GM12878 (cell line): Measurements from ENCODE around the gene MAFF. TPM values are rescaled to one million over a fixed set of nuclear protein-coding genes. Genes with fewer than 3 reads are reported as not detected.

Experiments used
- ATAC-seq: fragments of 200-7000 bp; cut with Tn5 transposase; 3 replicates; pipeline ENCODE4 v1.9.1; 2020; ENCODE audit warnings: mild to moderate bottlenecking, moderate library complexity
- BruUV-seq: library from RNA; stranded (reverse); fragments of 400-500 nt; replicated peaks from 2 replicates; lab custom pipeline; 2021; lab: Mats Ljungman, UMichigan
- CTCF ChIA-PET: fragments of 300-600 bp; sonication (Branson Sonifier 250); formaldehyde crosslinking; extraction: SDS; loops from one replicate; lab custom pipeline; 2021; ENCODE audit warnings: inconsistent platforms; lab: Yijun Ruan, JAX
- POLR2A ChIA-PET: fragments of 350-600 bp; formaldehyde crosslinking; extraction: SDS; loops from one replicate; lab custom pipeline; 2021; ENCODE audit warnings: inconsistent platforms; lab: Charles Lee
- RAD21 ChIA-PET: fragments of 300-600 bp; sonication (Branson Sonifier 250); formaldehyde crosslinking; loops from one replicate; lab custom pipeline; 2023; ENCODE audit warnings: antibody characterized with exemption; ENCODE audit not compliant: unreplicated experiment; lab: Charles Lee
- SMC1A ChIA-PET: fragments of 300-600 bp; sonication (Branson Sonifier 250); formaldehyde crosslinking; loops from one replicate; lab custom pipeline; 2023; ENCODE audit not compliant: unreplicated experiment, uncharacterized antibody; lab: Charles Lee
- DNase-seq: peaks from one replicate; pipeline ENCODE4 v3.0.0-alpha.2; 2011; ENCODE audit warnings: low read depth, low spot score
- FAIRE-seq: peaks from 3 replicates; lab custom pipeline; 2011; peaks lifted over from hg19 to GRCh38; lab: Jason Lieb, UNC
- H2AFZ ChIP-seq: 2 replicates; pipeline ENCODE4 v1.6.0; 2011; ENCODE audit warnings: low read depth, low read length, control low read depth; ENCODE audit not compliant: control insufficient read depth
- H3K27ac ChIP-seq: 2 replicates; pipeline ENCODE4 v1.5.1; 2011; ENCODE audit warnings: control low read depth; ENCODE audit not compliant: control insufficient read depth, insufficient read depth
- H3K27me3 ChIP-seq, 2 experiments: replicated peaks in 1 of 2; 2 replicates each; pipeline versions ENCODE4 v1.6.0 to v1.6.1; 2011; ENCODE audit warnings: low read length in 1 of 2; ENCODE audit not compliant: control insufficient read depth in 2 of 2, insufficient read depth in 2 of 2
- H3K36me3 ChIP-seq, 2 experiments: 2 replicates each; pipeline ENCODE4 v1.5.1; 2011; ENCODE audit warnings: low read length in 1 of 2; ENCODE audit not compliant: control insufficient read depth in 2 of 2, insufficient read depth in 2 of 2
- H3K4me1 ChIP-seq: 2 replicates; pipeline ENCODE4 v1.6.1; 2011; ENCODE audit warnings: mild to moderate bottlenecking, low read length, moderate library complexity, mixed read lengths; ENCODE audit not compliant: control insufficient read depth, insufficient read depth
- H3K4me2 ChIP-seq: 2 replicates; pipeline ENCODE4 v1.6.0; 2011; ENCODE audit warnings: control low read depth; ENCODE audit not compliant: control insufficient read depth, insufficient read depth
- H3K4me3 ChIP-seq: fragments of 200-600 bp; sonication (generic); 2 replicates; pipeline ENCODE4 v1.5.1; 2016
- H3K79me2 ChIP-seq: 2 replicates; pipeline ENCODE4 v1.6.0; 2011; ENCODE audit warnings: low read length; ENCODE audit not compliant: control insufficient read depth, insufficient read depth
- H3K9ac ChIP-seq: 2 replicates; pipeline ENCODE4 v1.8.0; 2011; ENCODE audit warnings: low read length, control low read depth, mixed read lengths; ENCODE audit not compliant: control insufficient read depth, insufficient read depth
- H3K9me3 ChIP-seq: replicated peaks from 3 replicates; pipeline ENCODE4 v1.5.1; 2011; ENCODE audit warnings: mild to moderate bottlenecking, low read length; ENCODE audit not compliant: control insufficient read depth, insufficient read depth
- H4K20me1 ChIP-seq: 2 replicates; pipeline ENCODE4 v1.6.0; 2011; ENCODE audit not compliant: control insufficient read depth, insufficient read depth
- ASH2L ChIP-seq: fragments of 300-600, 200-600 bp; sonication (generic); IDR thresholded peaks from 2 replicates; pipeline ENCODE4 v1.6.1; 2017; ENCODE audit warnings: low read depth, mild to moderate bottlenecking, borderline replicate concordance
- ATF2 ChIP-seq: IDR thresholded peaks from 2 replicates; pipeline ENCODE4 v1.6.1; 2012; ENCODE audit warnings: low read length, inconsistent platforms
- CHD2 ChIP-seq: IDR thresholded peaks from 2 replicates; pipeline ENCODE4 v1.6.1; 2011; ENCODE audit warnings: low read depth, low read length, improper control_type of control experiment, borderline replicate concordance
- E4F1 ChIP-seq: fragments of 450-650 bp; IDR thresholded peaks from 2 replicates; pipeline ENCODE4 v1.6.1; 2018; ENCODE audit warnings: borderline replicate concordance, mild to moderate bottlenecking; ENCODE audit not compliant: partially characterized antibody
- FOXM1 ChIP-seq: IDR thresholded peaks from 2 replicates; pipeline ENCODE4 v1.6.1; 2012; ENCODE audit warnings: low read depth, mild to moderate bottlenecking, inconsistent platforms, low read length, moderate library complexity
- NFYB ChIP-seq: IDR thresholded peaks from 2 replicates; pipeline ENCODE4 v1.6.1; 2011; ENCODE audit warnings: low read depth, mild to moderate bottlenecking, low read length, improper control_type of control experiment, moderate library complexity; ENCODE audit not compliant: insufficient read depth
- PML ChIP-seq: IDR thresholded peaks from 2 replicates; pipeline ENCODE4 v1.6.1; 2012; ENCODE audit warnings: low read length, inconsistent platforms
- RB1 ChIP-seq: fragments of 450-650 bp; formaldehyde crosslinking; IDR thresholded peaks from 2 replicates; pipeline ENCODE4 v1.6.1; 2017; ENCODE audit warnings: mild to moderate bottlenecking, borderline replicate concordance
- SUZ12 ChIP-seq: fragments of 200-600 bp; sonication (generic); IDR thresholded peaks from one replicate; pipeline ENCODE4 v1.6.1; 2018; ENCODE audit warnings: antibody characterized with exemption, mild to moderate bottlenecking; ENCODE audit not compliant: unreplicated experiment
- TBL1XR1 ChIP-seq: IDR thresholded peaks from 2 replicates; pipeline ENCODE4 v1.6.1; 2012; ENCODE audit warnings: low read depth, low read length, improper control_type of control experiment
- YY1 ChIP-seq: IDR thresholded peaks from 2 replicates; pipeline ENCODE4 v1.6.1; 2011; ENCODE audit warnings: low read depth, mild to moderate bottlenecking, low read length
- ZBED1 ChIP-seq: IDR thresholded peaks from 2 replicates; pipeline ENCODE4 v1.6.1; 2016; ENCODE audit warnings: borderline replicate concordance
- ZNF622 ChIP-seq: fragments of 450-650 bp; IDR thresholded peaks from 2 replicates; pipeline ENCODE4 v1.6.1; 2017; ENCODE audit warnings: mild to moderate bottlenecking, inconsistent platforms
- WGBS: methylation state at CpG from one replicate; pipeline ENCODE4 v1.1.6; 2016; ENCODE audit warnings: low lambda C conversion rate; ENCODE audit not compliant: insufficient replicate concordance, insufficient coverage; ENCODE audit errors: missing lambda C conversion rate; 5-methylcytosine and 5-hydroxymethylcytosine counted together
- in situ Hi-C: fragments of 300-500 bp; cut with MboI; formaldehyde crosslinking; loops from 9 replicates; pipeline ENCODE4 v1.14.3; 2018; ENCODE audit warnings: mixed read lengths
- intact Hi-C: fragments of 100-400 bp; cut with micrococcal nuclease; formaldehyde crosslinking; loops from one replicate; pipeline ENCODE4 v1.14.2; 2022; ENCODE audit not compliant: unreplicated experiment
- polyA plus RNA-seq, 11 experiments: library from polyadenylated mRNA; depleted of rRNA in 4 of 11; unstranded in 6 of 11; stranded (reverse) in 5 of 11; fragments of >200 nt; fragmentation: Nextera tagmentation in 4 of 11; fragmentation: Illumina TruSeq in 1 of 11; extraction: Ambion mirVana in 4 of 11; extraction: Trizol in 1 of 11; gene quantifications; 1 replicate in 1 of 11; 2 replicates in 10 of 11; pipeline versions ENCODE4 v1.2.1 to v1.2.3, GENCODE V29; 2011 to 2016; ENCODE audit warnings: inconsistent platforms in 2 of 11, missing spikeins in 2 of 11, low read depth in 1 of 11
- total RNA-seq, 4 experiments: library from RNA; depleted of rRNA in 3 of 4; stranded (reverse); fragments of >200 nt in 3 of 4; fragmentation: Illumina TruSeq in 1 of 4; extraction: Trizol in 1 of 4; gene quantifications; 2 replicates each; pipeline versions ENCODE4 v1.2.1 to v1.2.3, GENCODE V29; 2013 to 2021
- TF ChIP-seq, protein P1 (sequence below): IDR thresholded peaks from 2 replicates; pipeline ENCODE4 v1.6.1; 2012; ENCODE audit warnings: low read depth, low read length, improper control_type of control experiment
- TF ChIP-seq, protein P2 (sequence below): IDR thresholded peaks from 2 replicates; pipeline ENCODE4 v1.6.1; 2012; ENCODE audit warnings: improper control_type of control experiment, low read depth, low read length; ENCODE audit not compliant: insufficient replicate concordance

The MAFF gene
- total and polyA plus RNA-seq, 10 of the 15 experiments (the other 5 are each of a cell fraction or from before 2014, with no cell fraction given): 0.22 to 2.3 (median 0.81) TPM; not detected in 1

- POLR2A ChIA-PET: interaction anchor here (0.7 kb wide), 1 partner anchor 9 kb away, joined by 3 read pairs; no protein-coding TSS in a partner anchor
- SMC1A ChIA-PET: no interaction called here
- DNase-seq: no peak
- no peak overlapping the region for H2AFZ ChIP-seq
- no peak overlapping the region for H3K4me2 ChIP-seq
- H3K27me3 ChIP-seq: no peaks in the 10 kb centered on the region
- H3K79me2 ChIP-seq: no peaks in the 10 kb centered on the region
- H3K27ac ChIP-seq: no peak overlapping the region
- no peak for FAIRE-seq
- RAD21 ChIA-PET: no interaction called here
- peaks cover 8% of the 10 kb centered on the region for H3K4me1 ChIP-seq
- intact Hi-C loops: no loop called here
- 66% methylated on average over 6 of the region's 6 CpGs for WGBS
- no TSS peak for BruUV-seq
- H4K20me1 ChIP-seq: no peaks in the 10 kb centered on the region
- in situ Hi-C loops: no loop called here
- ATAC-seq: no peak
- H3K4me3 ChIP-seq: no peak overlapping the region
- CTCF ChIA-PET: no interaction called here
- H3K9ac ChIP-seq: no peak overlapping the region
- no peaks in the 10 kb centered on the region for H3K9me3 ChIP-seq
- H3K36me3 ChIP-seq: no peaks in the 10 kb centered on the region
- TF ChIP-seq ATF2 (no peak), PML (no peak), SUZ12 (no peak), ZBED1 (no peak), E4F1 (no peak), TBL1XR1 (no peak), CHD2 (no peak), ZNF622 (no peak), FOXM1 (no peak), YY1 (no peak), NFYB (no peak), RB1 (no peak), ASH2L (no peak)
- TF ChIP-seq, protein P1, sequence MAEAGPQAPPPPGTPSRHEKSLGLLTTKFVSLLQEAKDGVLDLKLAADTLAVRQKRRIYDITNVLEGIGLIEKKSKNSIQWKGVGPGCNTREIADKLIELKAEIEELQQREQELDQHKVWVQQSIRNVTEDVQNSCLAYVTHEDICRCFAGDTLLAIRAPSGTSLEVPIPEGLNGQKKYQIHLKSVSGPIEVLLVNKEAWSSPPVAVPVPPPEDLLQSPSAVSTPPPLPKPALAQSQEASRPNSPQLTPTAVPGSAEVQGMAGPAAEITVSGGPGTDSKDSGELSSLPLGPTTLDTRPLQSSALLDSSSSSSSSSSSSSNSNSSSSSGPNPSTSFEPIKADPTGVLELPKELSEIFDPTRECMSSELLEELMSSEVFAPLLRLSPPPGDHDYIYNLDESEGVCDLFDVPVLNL: no peak
- TF ChIP-seq, protein P2, sequence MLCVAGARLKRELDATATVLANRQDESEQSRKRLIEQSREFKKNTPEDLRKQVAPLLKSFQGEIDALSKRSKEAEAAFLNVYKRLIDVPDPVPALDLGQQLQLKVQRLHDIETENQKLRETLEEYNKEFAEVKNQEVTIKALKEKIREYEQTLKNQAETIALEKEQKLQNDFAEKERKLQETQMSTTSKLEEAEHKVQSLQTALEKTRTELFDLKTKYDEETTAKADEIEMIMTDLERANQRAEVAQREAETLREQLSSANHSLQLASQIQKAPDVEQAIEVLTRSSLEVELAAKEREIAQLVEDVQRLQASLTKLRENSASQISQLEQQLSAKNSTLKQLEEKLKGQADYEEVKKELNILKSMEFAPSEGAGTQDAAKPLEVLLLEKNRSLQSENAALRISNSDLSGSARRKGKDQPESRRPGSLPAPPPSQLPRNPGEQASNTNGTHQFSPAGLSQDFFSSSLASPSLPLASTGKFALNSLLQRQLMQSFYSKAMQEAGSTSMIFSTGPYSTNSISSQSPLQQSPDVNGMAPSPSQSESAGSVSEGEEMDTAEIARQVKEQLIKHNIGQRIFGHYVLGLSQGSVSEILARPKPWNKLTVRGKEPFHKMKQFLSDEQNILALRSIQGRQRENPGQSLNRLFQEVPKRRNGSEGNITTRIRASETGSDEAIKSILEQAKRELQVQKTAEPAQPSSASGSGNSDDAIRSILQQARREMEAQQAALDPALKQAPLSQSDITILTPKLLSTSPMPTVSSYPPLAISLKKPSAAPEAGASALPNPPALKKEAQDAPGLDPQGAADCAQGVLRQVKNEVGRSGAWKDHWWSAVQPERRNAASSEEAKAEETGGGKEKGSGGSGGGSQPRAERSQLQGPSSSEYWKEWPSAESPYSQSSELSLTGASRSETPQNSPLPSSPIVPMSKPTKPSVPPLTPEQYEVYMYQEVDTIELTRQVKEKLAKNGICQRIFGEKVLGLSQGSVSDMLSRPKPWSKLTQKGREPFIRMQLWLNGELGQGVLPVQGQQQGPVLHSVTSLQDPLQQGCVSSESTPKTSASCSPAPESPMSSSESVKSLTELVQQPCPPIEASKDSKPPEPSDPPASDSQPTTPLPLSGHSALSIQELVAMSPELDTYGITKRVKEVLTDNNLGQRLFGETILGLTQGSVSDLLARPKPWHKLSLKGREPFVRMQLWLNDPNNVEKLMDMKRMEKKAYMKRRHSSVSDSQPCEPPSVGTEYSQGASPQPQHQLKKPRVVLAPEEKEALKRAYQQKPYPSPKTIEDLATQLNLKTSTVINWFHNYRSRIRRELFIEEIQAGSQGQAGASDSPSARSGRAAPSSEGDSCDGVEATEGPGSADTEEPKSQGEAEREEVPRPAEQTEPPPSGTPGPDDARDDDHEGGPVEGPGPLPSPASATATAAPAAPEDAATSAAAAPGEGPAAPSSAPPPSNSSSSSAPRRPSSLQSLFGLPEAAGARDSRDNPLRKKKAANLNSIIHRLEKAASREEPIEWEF: no peak
Measured at GRCh38 chr22:38190581-38190980, 11.2 kb upstream of the MAFF start.
